Measurements from ENCODE around the gene SPTLC1.
"Not testable (repeated sequence)": the region's sequence is repeated elsewhere in the genome, so short reads cannot be mapped to it uniquely, and the experiment has no call there.

The SPTLC1 gene, protein sequence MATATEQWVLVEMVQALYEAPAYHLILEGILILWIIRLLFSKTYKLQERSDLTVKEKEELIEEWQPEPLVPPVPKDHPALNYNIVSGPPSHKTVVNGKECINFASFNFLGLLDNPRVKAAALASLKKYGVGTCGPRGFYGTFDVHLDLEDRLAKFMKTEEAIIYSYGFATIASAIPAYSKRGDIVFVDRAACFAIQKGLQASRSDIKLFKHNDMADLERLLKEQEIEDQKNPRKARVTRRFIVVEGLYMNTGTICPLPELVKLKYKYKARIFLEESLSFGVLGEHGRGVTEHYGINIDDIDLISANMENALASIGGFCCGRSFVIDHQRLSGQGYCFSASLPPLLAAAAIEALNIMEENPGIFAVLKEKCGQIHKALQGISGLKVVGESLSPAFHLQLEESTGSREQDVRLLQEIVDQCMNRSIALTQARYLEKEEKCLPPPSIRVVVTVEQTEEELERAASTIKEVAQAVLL

DNA sequence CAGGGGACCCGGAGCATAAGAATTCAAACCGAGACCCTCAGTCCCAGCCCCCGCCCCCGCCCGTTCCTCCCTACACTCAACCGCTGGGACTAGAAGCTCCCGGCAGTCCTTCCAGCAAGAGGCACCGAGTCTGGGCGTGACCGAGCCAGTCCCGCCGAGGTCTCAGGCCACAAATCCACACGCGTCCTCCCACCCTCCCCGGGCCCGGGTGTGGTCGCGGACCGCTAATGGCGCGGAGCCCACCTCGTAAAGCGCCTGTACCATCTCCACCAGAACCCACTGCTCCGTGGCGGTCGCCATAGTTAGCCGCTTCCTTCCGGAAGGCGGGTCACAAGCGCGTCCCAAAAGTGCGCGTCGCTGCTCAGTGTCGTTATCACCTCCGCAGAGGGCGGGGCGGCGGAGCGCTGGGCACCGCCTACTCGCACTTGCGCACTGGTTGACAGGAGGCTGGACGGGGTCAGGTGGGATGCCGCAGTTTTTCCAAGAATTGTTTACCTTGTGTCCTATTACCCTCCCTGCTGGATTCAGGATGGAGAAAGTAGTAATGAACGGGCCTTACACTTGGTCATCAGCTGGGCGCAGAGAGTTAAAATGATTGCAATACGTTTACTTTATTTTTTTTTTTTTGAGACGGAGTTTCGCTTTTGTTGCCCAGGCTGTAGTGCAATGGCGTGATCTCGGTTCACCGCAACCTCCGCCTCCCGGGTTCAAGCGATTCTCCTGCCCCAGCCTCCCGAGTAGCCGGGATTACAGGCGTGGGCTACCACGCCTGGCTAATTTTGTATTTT, at the start of gene SPTLC1:
Gene SPTLC1, minus strand, starts transcription at position 343 of the 788 bp plus-strand sequence. Its CDS starts 43 bp downstream, at position 300.
- peak; percentile 93 for DNase-seq

DNA sequence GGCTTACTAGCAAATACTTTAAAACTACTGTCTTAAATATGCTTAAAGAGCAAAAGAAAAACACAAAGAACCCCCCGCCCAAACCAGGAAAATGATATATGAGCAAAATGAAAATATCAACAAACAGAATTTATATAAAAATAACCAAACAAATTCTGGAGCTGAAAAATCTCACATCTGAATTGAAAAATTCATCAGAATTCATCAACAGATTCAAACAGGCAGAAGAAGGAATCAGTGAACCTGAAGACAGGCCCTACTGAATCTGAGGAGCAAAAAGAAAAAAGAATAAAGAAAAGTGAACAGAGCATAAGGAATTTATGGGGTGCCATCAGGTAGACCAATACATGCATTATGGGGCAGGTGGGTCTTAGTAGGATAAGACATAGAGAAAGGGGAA, 49.8 kb upstream of the SPTLC1 start:
- DNase-seq = no peak

DNA sequence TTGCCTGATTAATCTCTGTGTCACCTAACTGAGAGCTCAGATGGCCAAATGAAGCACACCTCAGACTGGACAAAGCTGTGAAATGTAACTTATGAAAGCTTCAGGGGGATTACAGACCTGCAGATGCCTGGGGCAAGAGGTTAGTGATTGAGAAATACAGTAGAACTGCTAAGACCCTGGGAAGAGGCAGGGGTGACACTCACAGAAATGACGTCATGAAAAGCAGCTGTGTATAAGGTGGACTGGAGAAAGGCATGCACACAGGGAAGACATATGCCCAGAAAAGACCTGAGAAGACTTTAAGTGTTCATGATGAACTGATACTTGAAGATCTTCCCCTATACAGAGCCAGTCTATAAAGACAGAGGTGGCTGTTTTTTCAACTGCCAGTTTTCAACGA, 49.3 kb upstream of the SPTLC1 start:
- DNase-seq = no peak

GRCh38 chr9:92163276-92163675, 48.1 kb upstream of the SPTLC1 start:
- DNase-seq = no peak

GRCh38 chr9:92160786-92161185, 45.6 kb upstream of the SPTLC1 start:
- DNase-seq = no peak

DNA sequence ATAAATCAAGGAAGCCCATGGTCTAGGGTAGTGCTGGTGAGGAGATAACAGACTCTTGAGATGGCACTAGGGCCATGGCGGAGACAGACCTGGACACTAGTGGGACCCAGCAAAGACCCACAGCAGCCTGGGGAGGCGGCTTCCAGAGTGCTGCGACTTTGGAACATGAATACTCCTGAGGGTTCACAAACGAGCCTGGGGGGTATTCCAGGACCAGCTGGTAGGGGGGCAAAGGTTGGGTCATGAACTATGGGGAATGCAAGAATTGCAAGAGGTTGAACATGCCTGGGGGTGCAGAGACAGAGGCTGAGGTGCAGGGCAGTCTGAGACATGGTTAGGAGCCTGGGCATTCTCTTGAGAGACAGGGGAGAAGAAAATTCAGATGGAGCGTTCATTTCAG, 43.8 kb upstream of the SPTLC1 start:
- DNase-seq = no peak

GRCh38 chr9:92158097-92158601, 42.9 kb upstream of the SPTLC1 start:
- no peak for DNase-seq

- DNase-seq = not testable (repeated sequence)
These were observed 40.5 kb upstream of the SPTLC1 start for GRCh38 chr9:92155736-92156135.

GRCh38 chr9:92155221-92155620, 40.0 kb upstream of the SPTLC1 start:
- no peak for DNase-seq

DNA sequence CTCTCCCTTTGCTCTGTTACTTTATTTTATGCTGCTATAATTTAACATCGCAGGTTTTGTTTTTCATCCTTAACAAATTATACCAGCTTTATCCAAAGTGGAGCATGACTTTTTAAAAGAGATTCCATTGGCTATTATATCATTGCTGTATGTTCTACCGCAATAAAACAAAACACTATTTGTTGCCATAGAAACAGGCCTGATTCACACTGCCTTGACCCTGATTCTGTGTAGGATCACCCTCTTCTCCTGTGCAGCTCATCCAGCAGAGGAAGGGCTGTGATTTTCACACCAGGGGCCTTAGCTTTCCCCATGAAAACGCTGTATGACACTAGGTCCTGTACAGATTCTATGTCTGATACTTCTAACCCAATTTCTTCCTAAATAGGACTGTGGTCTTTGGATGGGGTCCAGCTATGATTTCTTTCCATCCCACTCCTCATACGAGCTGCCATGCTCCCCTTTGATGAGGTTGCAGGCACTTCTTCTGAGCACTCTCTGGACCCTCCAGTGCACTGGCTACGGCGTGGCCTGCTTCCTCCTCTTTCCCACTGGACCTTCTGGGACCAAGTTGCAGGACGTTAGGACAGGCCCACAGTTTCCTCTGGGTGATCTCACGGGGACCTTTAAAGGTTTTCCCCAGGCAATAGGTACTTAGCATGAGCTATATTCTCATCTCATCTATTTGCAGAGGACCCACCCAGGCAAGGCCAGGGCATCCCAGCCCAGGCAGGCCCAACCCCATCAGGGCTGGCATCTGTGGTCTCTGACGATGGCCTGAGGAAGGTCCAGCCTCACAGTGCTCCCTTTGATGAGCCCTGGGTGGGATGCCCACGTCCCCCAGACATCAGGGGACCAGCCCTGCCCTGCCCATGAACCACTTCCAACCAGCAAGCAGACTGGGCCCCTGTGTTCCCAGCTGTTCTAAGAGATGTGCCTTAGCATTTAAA, 38.5 kb upstream of the SPTLC1 start:
- DNase-seq = not testable (repeated sequence)

- no peak for DNase-seq
These were observed 36.6 kb upstream of the SPTLC1 start for GRCh38 chr9:92151691-92152393.

DNA sequence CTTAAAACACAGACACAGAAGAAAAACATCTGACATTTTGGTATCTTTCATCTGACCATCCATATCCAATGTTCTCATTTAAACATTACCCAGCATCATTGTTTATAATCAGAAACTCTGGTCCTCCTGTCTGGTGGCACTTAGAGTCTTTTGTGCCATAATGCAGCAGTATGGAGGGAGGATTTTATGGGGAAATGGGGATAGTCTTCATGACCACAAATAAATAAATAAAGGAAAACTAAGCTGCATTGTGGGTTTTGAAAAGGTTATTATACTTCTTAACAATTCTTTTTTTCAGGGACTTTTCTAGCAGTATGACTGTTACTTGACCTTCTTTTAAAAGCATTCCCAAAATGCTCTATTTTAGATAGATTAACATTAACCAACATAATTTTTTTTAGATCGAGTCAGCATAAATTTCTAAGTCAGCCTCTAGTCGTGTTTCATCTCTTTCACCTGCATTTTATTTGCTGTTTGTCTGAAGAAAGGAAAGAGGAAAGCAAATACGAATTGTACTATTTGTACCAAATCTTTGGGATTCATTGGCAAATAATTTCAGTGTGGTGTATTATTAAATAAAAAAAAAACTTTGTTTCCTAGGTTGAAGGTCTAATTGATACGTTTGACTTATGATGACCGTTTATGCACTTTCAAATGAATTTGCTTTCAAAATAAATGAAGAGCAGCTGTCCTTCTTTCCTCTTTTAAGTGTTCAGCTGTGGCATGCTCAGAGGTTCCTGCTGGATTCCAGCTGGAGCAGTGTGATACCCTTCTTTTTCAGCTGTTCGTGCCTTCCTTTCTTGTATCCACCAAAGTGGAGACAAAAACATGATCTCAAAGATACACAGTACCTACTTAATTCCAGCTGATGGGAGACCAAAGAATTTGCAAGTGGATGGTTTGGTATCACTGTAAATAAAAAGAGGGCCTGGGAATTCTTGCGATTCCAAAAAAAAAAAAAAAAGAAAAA, 35.6 kb upstream of the SPTLC1 start:
- not testable (repeated sequence) for DNase-seq

- DNase-seq = no peak
These were observed 32.6 kb upstream of the SPTLC1 start for GRCh38 chr9:92147852-92148180.

DNA sequence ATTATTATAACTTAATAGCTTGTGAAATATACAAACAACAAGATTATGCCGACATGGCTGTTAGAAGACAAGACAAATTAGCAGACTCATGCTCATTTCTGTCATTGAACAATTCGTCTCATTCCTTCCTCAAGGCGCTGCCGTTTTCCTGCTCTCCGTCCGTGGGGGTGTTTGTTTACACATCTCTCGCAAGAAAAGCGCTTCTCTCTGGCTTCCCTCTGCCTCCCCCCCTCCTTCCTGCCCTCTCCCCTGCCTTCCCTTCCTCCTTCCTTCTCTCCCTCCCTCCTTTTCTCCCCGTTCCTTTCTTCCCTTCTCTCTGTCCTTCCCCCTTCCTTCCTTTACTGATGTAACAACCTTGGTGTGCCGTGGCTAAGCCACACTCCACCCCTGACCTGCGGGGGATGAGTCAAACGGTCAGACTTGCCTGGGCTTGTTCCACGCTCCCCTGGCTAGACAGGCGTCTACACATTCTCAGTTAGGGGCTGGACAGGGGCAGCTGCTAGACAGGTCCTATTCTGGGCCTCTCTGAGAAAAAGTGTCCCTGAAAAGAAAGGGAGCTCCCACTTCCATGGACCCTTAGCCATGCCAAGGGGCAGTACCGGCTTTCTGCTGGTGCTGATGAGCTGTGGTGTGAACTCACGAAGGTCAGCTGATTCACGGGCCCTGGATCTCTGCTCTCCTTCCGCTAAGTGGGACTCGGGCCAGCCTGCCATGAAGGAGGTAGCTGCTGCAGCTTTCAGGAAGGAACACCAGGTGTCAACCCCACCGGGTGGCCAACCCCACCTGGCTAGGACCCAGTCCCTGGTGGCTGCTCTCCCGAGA, 32.0 kb upstream of the SPTLC1 start:
- DNase-seq = no peak

GRCh38 chr9:92146610-92147009, 31.4 kb upstream of the SPTLC1 start:
- DNase-seq = no peak

DNA sequence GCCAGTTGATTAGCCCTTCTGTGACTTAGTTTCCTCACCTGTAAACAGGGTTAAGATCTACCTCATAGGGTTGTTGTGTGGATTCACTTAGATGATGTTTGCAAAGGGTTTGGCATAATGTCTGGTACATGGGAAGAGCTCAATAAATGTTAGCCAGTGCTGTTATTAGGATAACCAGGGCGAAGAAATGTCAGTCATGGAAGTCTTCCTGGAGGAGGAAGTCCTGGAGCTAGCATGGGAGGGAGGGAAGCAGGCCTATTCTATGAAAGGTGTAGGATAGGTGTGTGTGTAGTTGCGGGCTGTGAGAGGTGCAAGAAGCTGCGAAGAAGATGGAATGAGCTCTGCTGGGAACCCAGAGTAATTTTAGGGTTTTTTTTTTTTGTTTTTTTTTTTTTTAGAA, 30.6 kb upstream of the SPTLC1 start:
- DNase-seq = not testable (repeated sequence)

DNA sequence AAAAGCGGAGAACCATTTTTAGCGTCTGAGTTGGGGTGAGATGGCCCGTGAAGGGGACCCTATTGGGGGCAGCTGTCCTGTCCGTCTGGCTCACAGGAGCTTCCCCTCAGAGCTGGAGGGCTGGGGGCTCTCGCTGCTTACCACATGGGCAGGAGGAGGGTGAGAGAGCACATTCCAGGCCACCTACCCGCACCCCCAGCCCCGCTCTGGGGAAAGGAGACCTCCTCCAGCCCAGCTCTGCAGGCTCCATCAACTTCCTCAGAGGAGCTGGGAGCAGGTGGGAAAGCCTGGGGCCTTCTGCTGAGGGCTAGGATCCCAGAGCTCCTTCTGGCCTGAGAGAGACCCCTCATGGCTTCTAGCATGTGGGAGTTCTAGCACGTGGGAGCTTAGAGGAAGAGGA, 27.1 kb upstream of the SPTLC1 start:
- no peak for DNase-seq

- DNase-seq = no peak
These were observed 26.2 kb upstream of the SPTLC1 start for GRCh38 chr9:92141144-92142129.

DNA sequence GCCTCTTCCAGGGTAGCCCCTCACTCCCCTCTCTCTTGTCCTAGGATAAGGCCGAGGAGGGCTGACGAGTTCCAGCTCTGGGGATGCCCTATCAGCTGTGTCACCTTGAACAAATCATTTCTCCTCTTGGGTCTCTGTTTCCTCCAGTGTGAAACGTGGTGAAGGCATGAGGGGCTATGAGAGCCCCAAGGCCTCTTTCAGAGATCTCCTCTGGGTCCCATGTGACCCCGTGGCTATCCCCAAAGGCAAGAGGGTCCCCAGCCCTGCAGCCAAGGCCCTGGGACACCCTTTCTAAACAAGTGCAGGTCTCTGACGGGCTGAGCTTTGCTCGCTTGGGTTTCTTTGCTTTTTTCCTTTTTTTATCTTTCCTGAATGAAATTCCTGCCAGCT, 25.5 kb upstream of the SPTLC1 start:
- DNase-seq = no peak

Data from activated CD4-positive, alpha-beta T cell treated with anti-CD3 and anti-CD28 coated beads, Interleukin-2, amount 50 U/mL, for 1 hour (primary cell).